Liver (tissue), 9 donors: ENCODE results near the gene FITM2. TPM values are rescaled to one million over a fixed set of nuclear protein-coding genes. Genes with fewer than 3 reads are reported as not detected.

Experiments used
- DNase-seq: peaks from one replicate; pipeline ENCODE4 v3.0.0-alpha.2; 2017; ENCODE audit warnings: low spot score
- H3K27ac ChIP-seq, 2 donors: one replicate each; pipeline ENCODE4 v1.7.0; 2013; ENCODE audit warnings: inconsistent platforms in 2 of 2, low read length in 2 of 2, control low read depth in 1 of 2, low read depth in 1 of 2, mild to moderate bottlenecking in 1 of 2
- H3K27me3 ChIP-seq, 4 donors: one replicate each; pipeline versions ENCODE4 v1.6.1 to v1.7.0; 2013; ENCODE audit warnings: low read length in 3 of 4, inconsistent platforms in 1 of 4, mild to moderate bottlenecking in 1 of 4, moderate library complexity in 1 of 4; ENCODE audit not compliant: control insufficient read depth in 4 of 4, insufficient read depth in 4 of 4
- H3K36me3 ChIP-seq, 4 donors: one replicate each; pipeline versions ENCODE4 v1.6.1 to v1.7.0; 2013; ENCODE audit warnings: low read length in 3 of 4, mild to moderate bottlenecking in 3 of 4, low read depth in 1 of 4, moderate library complexity in 1 of 4; ENCODE audit not compliant: control insufficient read depth in 4 of 4, insufficient read depth in 3 of 4
- H3K4me1 ChIP-seq, 4 donors: one replicate each; pipeline versions ENCODE4 v1.6.1 to v1.7.0; 2013; ENCODE audit warnings: low read length in 3 of 4, mild to moderate bottlenecking in 3 of 4, moderate library complexity in 1 of 4; ENCODE audit not compliant: control insufficient read depth in 4 of 4, insufficient read depth in 4 of 4
- H3K4me3 ChIP-seq, 3 donors: one replicate each; pipeline versions ENCODE4 v1.6.1 to v1.7.0; 2013; ENCODE audit warnings: low read length in 3 of 3, control low read depth in 1 of 3, low read depth in 1 of 3, mild to moderate bottlenecking in 1 of 3
- H3K9ac ChIP-seq, 2 donors: one replicate each; pipeline ENCODE4 v1.7.0; 2013; ENCODE audit warnings: low read length in 2 of 2, mild to moderate bottlenecking in 2 of 2, moderate library complexity in 2 of 2, control low read depth in 1 of 2, low read depth in 1 of 2
- H3K9me3 ChIP-seq, 4 donors: one replicate each; pipeline versions ENCODE4 v1.6.1 to v1.7.0; 2013; ENCODE audit warnings: low read length in 3 of 4; ENCODE audit not compliant: control insufficient read depth in 4 of 4
- ATF3 ChIP-seq: IDR thresholded peaks from 2 replicates; pipeline ENCODE4 v1.6.1; 2016; ENCODE audit warnings: antibody characterized with exemption
- CTCF ChIP-seq: fragments of 150-350 bp; IDR thresholded peaks from 2 replicates; pipeline ENCODE4 v1.5.1; 2017; ENCODE audit warnings: improper control_type of control experiment, low read depth, low read length; ENCODE audit not compliant: missing input control
- EGR1 ChIP-seq, 2 donors: IDR thresholded peaks; 2 replicates each; pipeline ENCODE4 v1.6.1; 2016 to 2018; ENCODE audit warnings: antibody characterized with exemption in 2 of 2, low read depth in 2 of 2
- FOXA1 ChIP-seq: IDR thresholded peaks from 2 replicates; pipeline ENCODE4 v1.6.1; 2016; ENCODE audit warnings: antibody characterized with exemption
- FOXA2 ChIP-seq: IDR thresholded peaks from 2 replicates; pipeline ENCODE4 v1.6.1; 2016; ENCODE audit warnings: antibody characterized with exemption
- GABPA ChIP-seq, 2 donors: IDR thresholded peaks in 1 of 2; conservative IDR thresholded peaks in 1 of 2; 2 replicates each; pipeline ENCODE4 v1.6.1; 2016; ENCODE audit warnings: antibody characterized with exemption in 2 of 2, mild to moderate bottlenecking in 1 of 2, moderate library complexity in 1 of 2
- HNF4A ChIP-seq, 2 donors: conservative IDR thresholded peaks; 2 replicates each; pipeline ENCODE4 v1.6.1; 2016; ENCODE audit warnings: antibody characterized with exemption in 2 of 2, mild to moderate bottlenecking in 2 of 2
- HNF4G ChIP-seq: IDR thresholded peaks from 2 replicates; pipeline ENCODE4 v1.6.1; 2016; ENCODE audit warnings: antibody characterized with exemption
- JUND ChIP-seq, 2 donors: IDR thresholded peaks; 2 replicates each; pipeline ENCODE4 v1.6.1; 2016; ENCODE audit warnings: antibody characterized with exemption in 2 of 2
- MAX ChIP-seq: IDR thresholded peaks from 2 replicates; pipeline ENCODE4 v1.6.1; 2016; ENCODE audit warnings: antibody characterized with exemption
- NR2F2 ChIP-seq: IDR thresholded peaks from 2 replicates; pipeline ENCODE4 v1.6.1; 2016; ENCODE audit warnings: antibody characterized with exemption
- RAD21 ChIP-seq, 2 donors: IDR thresholded peaks; 2 replicates each; pipeline ENCODE4 v1.6.1; 2016; ENCODE audit warnings: antibody characterized with exemption in 2 of 2, mild to moderate bottlenecking in 2 of 2
- REST ChIP-seq: IDR thresholded peaks from 2 replicates; pipeline ENCODE4 v1.6.1; 2016; ENCODE audit warnings: antibody characterized with exemption, mild to moderate bottlenecking
- RXRA ChIP-seq, 2 donors: IDR thresholded peaks; 2 replicates each; pipeline ENCODE4 v1.6.1; 2017 to 2018; ENCODE audit warnings: antibody characterized with exemption in 2 of 2, mild to moderate bottlenecking in 1 of 2
- SP1 ChIP-seq: IDR thresholded peaks from 2 replicates; pipeline ENCODE4 v1.6.1; 2018; ENCODE audit warnings: antibody characterized with exemption, mild to moderate bottlenecking
- TAF1 ChIP-seq: conservative IDR thresholded peaks from 2 replicates; pipeline ENCODE4 v1.6.1; 2016; ENCODE audit warnings: antibody characterized with exemption, mild to moderate bottlenecking
- YY1 ChIP-seq: IDR thresholded peaks from 2 replicates; pipeline ENCODE4 v1.6.1; 2016; ENCODE audit warnings: antibody characterized with exemption, mild to moderate bottlenecking
- ZBTB33 ChIP-seq: IDR thresholded peaks from 2 replicates; pipeline ENCODE4 v1.6.1; 2016; ENCODE audit warnings: antibody characterized with exemption
- WGBS: extraction: QIAGEN DNeasy Blood & Tissue Kit; methylation state at CpG from one replicate; pipeline ENCODE4 v1.1.7; 2013; 5-methylcytosine and 5-hydroxymethylcytosine counted together
- polyA plus RNA-seq, 2 donors: library from polyadenylated mRNA; stranded (reverse) in 1 of 2; unstranded in 1 of 2; fragments of 200-250 nt in 1 of 2; fragments of >200 nt in 1 of 2; fragmentation: Nextera tagmentation in 1 of 2; extraction: Ambion mirVana in 1 of 2; gene quantifications; one replicate each; pipeline versions ENCODE4 v1.2.1 to v1.2.3, GENCODE V29; 2013 to 2015
- total RNA-seq, 2 donors: library from RNA; depleted of rRNA; stranded (reverse); fragments of >200 nt; gene quantifications; one replicate each; pipeline ENCODE4 v1.2.3, GENCODE V29; 2014
- donor health status: healthy.
- donor health status: healthy.
- donor health status: healthy.
- donor health status: healthy.
- donor health status: healthy.

The FITM2 gene
- total RNA-seq (1 to 10 TPM; 3.3 to 9.9 TPM), polyA plus RNA-seq (1 to 10 TPM; 3.5 to 4.3 TPM)

GRCh38 chr20:44310664-44311639 is at the start of gene FITM2:
TSS of gene FITM2 (minus strand) at chr20:44311202. CDS start at chr20:44311148, 54 bp downstream.
- Histone ChIP-seq H3K27me3 (no peaks in the 10 kb centered on the region), H3K9me3 (no peaks in the 10 kb centered on the region), H3K4me3 (peak within 1 kb of the TSS; percentile 75 to 100 (median 93)), H3K27ac (peak within 1 kb of the TSS; percentile 48 to 72), H3K4me1 (peaks cover 3 to 22% (median 15%) of the 10 kb centered on the region in 4 donors), H3K36me3 (peaks cover 0 to 4% (median 3%) of the 10 kb centered on the region in 4 donors), H3K9ac (peak within 1 kb of the TSS; percentile 76 to 77)
- 2% methylated on average over 70 of the region's 70 CpGs for WGBS
- TF ChIP-seq HNF4A (conservative IDR thresholded peaks at IDR 0.05) (peak; percentile 46 to 70), REST (no peak), JUND (IDR thresholded peaks at IDR 0.05) (no peak), RAD21 (IDR thresholded peaks at IDR 0.05) (peak; percentile 86 to 94), ATF3 (no peak), RXRA (IDR thresholded peaks at IDR 0.05) (peak; percentile 9 to 41), ZBTB33 (peak; percentile 66), MAX (peak; percentile 46), SP1 (peak; percentile 41), FOXA1 (no peak), GABPA (IDR thresholded peaks at IDR 0.05 in 1 of 2, conservative IDR thresholded peaks at IDR 0.05 in 1 of 2) (peak in 1 of 2 donors; percentile 74), TAF1 (no peak), HNF4G (no peak), NR2F2 (no peak), CTCF (peak; percentile 94), EGR1 (IDR thresholded peaks at IDR 0.05; ENCODE audit: low read depth in 2 of 2) (no peak), FOXA2 (peak; percentile 5), YY1 (peak; percentile 91)
- DNase-seq = peak; percentile 99
